Measurements from ENCODE around the gene RFNG.

DNA sequence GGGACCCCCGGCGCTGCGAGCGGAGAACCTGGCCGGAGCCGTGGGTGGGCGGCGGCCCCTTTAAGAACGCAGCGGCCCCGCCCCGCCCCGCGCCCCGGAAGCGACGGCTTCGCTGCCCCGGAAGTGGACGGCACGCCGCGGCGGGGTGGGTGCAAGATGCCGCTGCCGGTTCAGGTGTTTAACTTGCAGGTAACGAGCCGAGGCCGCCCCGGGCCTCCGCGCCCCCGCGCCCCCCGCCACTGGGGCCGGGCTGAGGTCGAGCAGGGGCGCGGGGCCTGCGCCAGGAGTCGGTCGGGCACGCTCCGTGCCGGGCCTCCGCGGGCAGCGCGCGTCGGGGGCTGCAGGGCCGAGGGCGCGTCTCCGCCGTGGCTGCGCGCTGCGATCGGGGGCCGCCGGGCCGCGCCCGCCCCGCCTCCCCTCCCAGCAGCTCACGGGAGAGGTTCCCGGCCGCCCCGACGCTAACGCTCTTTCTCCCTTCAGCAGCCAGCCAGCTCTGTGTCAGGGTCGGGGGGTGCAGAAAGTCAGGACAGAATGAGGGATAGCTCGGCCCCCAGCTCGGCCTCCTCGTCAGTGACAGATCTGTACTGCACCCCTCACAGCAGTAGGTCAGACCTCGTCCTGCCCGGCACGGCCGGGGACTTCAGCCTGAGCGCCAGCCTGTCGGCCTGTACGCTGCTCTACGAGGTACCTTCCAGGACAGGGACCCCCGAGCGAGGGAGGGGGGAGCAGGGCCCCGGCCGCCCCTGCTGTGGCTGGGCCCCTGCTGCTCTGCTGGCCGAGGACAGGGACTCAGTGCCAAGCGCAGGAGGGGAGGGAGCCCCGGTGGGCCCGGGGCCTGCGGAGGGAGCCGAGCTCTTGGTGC is at the start of gene RFNG, which contains the start of gene GPS1:
- TF ChIP-seq EZH2 (IDR thresholded peaks at IDR 0.05) = no peak
- TF ChIP-seq, protein P1, sequence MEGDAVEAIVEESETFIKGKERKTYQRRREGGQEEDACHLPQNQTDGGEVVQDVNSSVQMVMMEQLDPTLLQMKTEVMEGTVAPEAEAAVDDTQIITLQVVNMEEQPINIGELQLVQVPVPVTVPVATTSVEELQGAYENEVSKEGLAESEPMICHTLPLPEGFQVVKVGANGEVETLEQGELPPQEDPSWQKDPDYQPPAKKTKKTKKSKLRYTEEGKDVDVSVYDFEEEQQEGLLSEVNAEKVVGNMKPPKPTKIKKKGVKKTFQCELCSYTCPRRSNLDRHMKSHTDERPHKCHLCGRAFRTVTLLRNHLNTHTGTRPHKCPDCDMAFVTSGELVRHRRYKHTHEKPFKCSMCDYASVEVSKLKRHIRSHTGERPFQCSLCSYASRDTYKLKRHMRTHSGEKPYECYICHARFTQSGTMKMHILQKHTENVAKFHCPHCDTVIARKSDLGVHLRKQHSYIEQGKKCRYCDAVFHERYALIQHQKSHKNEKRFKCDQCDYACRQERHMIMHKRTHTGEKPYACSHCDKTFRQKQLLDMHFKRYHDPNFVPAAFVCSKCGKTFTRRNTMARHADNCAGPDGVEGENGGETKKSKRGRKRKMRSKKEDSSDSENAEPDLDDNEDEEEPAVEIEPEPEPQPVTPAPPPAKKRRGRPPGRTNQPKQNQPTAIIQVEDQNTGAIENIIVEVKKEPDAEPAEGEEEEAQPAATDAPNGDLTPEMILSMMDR (IDR thresholded peaks at IDR 0.05) = no peak

Measured in neural progenitor cell (in vitro differentiated cells).